GM18867 (cell line): ENCODE results near the gene ANTXR2.

ENCODE experiments used
- ATAC-seq: cut with Tn5 transposase; IDR thresholded peaks from one replicate; pipeline ENCODE4 v1.9.1; 2021; ENCODE audit warnings: mild to moderate bottlenecking, moderate library complexity; ENCODE audit not compliant: unreplicated experiment

Gene ANTXR2

DNA sequence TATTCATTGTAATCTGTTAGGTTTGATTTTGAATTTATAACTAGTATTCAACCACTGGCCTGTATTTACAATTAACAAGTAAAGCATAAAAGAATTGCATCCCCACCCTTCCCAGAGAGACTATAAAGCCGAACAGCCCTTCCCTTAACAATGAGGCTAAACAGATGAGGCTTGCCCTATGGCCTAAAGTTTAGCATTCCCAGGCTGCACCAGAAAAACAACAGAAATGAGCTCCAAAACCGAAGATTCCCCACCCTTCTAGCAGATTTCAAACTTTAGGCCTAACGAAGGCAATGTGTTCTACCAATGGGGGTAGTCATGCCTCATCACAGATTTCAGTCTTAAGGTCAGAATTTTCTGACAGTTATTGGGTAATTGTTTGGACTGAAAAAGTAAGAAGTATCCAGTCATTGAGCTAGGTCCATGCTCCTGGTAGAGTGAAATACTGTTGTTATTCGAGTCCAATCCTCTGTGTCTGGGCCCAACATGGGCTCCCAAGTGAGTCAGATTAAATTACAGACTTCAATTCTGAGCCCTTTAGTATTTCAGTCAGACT is 197.6 kb downstream of the ANTXR2 start:
- ATAC-seq = no peak

DNA sequence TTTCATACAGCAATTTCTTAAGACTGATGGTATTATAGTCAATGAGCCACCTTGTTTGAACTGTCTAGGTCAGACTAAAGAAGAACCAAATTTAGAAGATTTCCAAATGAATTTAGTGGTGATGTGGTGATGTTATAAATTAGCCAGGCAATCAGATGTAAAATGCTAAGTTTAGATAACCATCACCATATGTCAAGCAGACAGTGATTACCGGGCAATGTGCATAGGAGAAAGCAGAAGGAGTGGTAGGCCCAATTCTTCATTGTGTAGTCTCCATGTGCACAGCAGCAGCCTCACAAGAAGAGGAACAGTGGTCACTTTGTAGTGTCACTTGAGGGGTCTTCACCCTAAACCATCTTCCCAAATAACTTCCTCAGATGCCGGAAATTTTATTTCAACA is 198.8 kb downstream of the ANTXR2 start:
- no peak for ATAC-seq

DNA sequence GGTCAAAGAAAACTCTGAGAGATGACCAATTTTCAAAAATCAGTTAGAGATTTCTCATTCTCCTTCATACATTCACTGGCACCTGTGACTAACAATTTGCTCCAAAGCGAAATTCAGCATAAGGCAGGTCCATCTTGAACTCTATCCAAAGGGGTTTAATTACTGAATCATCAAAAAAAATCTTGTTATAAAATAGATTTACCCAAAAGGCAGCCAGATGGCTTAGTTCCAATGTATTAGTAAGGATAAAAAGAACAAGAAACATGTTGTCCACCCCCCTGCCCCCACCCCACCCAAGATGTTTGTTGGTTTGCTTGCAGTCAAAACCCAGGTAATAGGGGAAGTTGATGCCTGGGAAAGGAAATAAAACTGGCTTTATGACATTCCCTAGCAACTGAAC is 200.3 kb downstream of the ANTXR2 start:
- no peak for ATAC-seq

DNA sequence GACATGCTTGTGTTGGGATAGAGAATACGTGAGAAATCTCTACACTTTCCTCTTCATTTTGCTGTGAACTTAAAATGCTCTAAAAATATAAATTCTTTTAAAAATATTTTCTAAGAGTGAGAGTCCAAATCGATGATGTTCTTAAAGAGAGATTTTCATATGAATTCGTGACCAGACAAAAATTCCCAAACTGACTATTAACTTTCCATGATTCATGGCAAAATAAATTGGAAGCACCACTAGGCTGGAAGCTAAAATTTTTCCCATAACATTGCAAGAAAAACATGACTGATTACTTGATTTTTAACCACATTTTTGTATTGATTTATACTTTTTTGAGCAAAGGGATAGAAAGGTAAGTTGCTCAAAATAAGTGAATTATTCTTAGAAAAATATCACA is 201.1 kb downstream of the ANTXR2 start:
- ATAC-seq = no peak

DNA sequence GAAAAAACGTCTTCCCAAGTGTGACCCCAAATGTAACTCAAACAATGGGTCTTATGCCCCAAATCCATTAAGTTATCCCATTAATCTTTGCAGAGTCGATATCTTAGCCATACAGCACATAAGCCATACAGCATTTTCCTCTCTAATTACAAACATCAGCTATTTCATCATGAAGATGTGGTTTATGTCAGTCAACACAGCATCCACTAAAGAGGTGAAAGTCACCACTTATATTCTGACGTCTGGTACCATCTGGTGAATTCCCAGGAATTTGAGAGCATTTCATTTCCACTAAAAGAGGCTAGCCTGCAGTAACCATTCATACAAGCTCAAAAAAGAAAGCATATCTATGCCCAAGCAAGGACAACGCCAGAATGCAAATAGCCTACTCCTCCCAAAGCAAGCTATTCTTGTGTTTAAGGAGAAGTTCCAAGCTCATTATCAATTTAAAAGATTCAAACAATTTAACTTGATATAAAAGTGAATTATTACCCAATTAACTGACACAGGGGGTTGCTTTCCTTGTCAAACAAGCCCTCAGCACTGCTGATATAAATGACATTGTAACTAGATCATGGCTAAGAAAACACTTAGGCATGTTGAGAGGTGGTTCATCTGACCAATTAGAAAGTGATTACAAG is 203.3 kb downstream of the ANTXR2 start:
- no peak for ATAC-seq

DNA sequence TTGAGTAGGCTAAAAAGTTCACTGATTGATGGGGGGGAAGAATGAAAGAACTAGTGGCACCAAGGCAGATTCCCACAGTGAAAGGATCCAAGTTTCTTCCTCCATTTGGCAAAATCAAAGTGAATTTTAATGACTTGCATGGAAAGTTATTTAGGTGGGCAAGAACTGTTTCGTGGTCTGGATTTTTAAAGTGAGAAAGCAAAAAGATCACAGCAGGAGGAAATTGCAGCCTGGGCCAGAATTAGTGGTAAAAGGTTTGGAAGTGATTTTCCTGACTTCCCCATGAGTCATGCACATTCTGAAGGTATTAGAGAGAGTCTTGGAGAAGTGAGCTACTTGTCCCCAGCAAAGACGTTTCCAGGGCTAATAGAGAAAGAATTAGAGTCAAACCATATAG is 207.8 kb downstream of the ANTXR2 start:
- ATAC-seq = no peak

DNA sequence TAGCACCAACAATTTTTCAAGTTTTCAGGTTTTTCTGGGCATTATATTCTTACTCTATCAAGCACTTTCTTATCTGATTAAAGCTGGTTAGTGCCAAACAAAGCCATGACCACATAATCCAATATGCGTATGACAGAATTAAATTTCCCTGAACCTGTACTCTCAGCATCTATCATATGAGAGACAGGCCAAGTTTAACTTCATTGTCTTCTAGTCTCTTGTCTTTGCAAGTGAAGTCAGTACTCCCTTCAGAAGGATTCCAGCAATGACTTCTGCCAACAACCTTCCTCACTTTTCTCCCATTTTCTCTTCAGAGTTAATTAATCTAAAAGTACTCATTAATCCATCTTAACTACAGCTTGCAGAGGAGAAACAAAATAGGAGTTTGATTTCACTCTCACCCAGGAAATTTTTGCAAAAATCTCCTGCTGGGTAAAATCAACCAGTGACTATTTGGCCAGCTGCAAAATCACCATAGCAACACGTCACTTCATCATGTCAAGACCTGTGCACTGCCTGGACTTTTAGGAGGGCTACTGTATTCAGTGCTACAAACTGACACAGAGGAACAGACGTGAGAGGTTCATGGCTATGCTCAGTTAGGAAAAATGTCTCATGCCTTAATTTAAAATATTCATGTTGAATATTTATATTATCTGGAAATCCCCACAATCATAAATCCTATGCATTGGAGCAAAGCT is 208.4 kb downstream of the ANTXR2 start:
- no peak for ATAC-seq

DNA sequence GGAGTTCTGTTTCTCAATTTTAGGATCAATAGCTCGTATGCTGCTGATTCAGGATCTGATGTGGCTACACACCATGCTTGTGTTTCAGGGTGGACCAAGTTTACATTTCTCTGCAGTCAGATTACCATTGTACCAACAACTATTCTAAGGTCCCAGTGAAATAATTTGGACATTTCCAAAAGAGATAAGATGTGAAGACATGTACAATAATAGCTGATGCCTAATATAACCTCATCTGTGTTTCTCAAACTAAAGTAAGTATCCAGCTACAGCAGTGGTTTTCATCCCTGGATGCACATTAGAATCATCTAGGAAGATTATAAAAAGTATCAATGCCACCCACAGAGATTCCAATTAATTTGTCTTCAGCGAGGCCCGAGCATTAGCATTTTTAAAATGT is 209.7 kb downstream of the ANTXR2 start:
- no peak for ATAC-seq

DNA sequence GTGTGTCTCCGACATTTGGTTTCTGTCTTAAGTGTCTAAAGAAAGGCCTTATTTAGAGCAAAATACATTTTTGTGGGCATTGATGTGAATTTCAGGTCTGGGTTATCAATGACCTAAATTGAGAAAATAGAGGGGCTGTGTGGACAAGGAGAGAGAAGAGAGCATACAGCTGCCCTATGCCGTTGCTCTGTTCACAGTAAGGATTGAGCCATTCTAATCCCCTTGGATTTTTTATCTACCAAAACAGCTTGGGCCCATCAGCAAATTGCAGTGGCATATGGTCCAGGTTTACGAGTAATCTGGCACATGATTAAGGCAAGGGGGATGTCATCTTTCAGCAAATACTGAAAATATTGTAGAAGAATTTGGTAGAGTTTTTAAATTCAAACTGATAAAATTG is 210.2 kb downstream of the ANTXR2 start:
- no peak for ATAC-seq

DNA sequence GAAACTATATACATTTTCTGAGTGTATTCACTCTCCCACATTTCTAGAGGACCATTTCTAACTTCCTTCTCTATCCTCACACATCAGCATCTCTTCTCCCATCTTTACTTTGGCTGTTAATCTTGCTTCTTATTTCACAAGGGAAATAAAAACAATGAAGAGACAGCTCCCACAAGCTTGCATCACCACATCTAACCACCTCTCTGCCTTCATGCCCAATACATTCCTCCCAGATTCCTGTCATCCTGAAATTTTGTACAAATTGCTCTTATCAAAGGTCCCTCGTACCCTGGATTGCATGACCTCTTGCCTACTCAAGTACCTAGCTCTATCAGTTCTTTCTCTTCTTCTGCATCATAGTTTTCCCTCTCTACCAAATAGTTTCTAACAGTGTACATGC is 215.2 kb downstream of the ANTXR2 start:
- ATAC-seq = no peak

DNA sequence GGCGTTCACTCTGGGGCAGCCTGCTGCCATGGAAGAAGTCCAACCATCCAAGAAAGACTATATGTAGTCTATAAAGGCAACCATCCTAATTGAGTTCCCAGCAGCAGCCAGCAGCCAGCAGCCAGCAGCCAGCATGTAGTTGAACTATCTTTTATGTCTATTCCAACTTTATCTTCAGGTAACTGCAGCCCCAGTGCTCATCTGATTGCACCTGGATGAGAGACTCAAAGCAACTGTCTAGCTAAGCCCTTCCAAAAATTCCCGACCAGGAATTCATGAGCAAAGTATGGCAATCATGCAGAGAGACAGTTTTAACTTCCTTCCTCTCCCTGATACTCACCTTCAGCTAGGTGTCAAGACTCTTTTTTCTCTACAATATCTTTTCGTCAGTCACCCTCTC is 216.8 kb downstream of the ANTXR2 start:
- no peak for ATAC-seq

DNA sequence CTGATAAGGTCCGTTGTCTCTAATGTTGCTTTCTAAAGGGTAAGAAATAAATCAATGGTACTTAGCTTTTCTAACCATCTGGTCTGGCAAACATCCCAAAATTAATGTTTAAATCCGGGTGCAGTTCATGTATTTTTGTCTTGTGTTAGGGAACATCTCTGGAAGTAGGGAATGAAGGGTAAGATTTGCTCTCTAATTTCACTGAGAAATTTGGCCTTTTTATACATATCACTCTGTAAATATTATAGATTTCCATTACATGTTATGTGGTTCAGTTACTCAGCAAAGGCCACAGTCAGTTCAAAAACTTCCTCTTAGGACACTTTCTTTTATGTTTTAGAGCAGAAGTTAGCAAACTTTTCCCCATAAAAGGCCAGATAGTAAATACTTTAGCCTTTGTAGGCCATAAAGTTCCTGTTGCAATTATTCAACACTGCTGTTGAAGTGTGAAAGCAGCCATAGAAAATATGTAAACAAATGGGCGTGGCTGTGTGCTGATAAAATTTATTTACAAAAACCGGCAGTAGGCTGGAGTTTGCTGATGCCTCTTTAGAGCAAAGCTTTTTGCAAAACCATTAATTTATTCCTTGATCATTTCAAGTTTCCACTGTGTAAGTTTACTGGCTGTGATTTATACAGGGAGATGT is 218.1 kb downstream of the ANTXR2 start:
- ATAC-seq = no peak

DNA sequence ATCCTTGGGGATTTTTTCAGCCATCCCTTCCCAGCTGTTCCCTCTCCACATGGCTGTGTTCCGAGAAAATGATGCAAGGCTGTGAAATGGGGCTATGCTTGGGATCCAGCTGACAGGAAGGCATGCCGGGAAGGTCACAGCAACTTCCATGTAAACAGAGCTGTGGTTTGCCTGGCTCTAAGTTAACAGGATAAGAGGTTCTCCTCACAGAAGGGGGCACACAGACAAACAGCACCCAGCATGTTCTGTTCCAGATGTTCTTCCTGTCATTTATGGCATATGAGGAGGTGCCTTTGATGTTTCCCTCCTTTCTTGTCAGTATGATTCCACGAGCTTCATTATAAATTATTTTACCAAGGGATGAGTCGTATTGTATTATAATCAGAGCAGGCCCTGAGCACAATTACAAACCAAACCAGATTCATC is 220.7 kb downstream of the ANTXR2 start:
- ATAC-seq = no peak

DNA sequence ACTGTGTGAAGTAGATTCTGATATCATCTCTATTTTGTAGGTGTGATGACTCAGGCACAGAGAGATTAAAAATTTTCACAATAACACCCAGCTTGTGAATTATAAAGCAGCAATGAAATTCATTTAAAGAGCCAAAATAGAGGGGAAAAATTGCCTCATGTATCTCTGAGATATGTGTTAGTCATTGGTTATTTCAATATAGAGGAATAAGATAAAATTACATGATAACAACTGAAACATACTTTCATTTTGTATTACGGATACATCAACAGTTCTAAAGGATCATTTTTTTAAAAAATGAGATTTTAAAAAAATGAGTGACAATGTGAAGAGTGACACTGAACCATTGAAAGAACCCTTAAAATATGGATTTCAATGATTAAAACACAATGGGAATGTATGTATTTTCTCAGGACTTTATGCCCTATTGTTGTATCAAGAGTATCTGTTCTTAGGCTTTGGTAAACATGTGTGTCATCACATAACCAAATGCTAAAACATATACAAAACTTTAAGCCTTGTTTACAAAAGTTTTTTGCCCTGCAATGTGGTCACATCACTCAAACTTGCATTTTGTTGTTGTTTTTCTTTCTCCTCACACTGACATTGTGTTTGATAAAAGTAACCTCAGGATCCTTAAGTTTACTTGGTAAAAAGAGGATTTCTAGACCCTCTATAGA is 221.3 kb downstream of the ANTXR2 start:
- ATAC-seq = no peak
